Omental fat pad (tissue), 4 donors: ENCODE results near the gene HSF5. TPM values are rescaled to one million over a fixed set of nuclear protein-coding genes. Genes with fewer than 3 reads are reported as not detected.

Experiments used
- ATAC-seq: fragments of 150-250 bp; one replicate; pipeline ENCODE4 v1.9.1; 2016; ENCODE audit warnings: mild to moderate bottlenecking, moderate library complexity; ENCODE audit not compliant: low FRiP score
- DNase-seq: peaks from one replicate; pipeline ENCODE4 v3.0.0-alpha.2; 2019; ENCODE audit warnings: low spot score
- CTCF ChIP-seq, 3 donors: fragments of 450-650 bp; IDR thresholded peaks; one replicate each; pipeline ENCODE4 v1.5.1; 2016 to 2017; ENCODE audit warnings: antibody characterized with exemption in 3 of 3, mild to moderate bottlenecking in 3 of 3, moderate library complexity in 2 of 3
- total RNA-seq, 4 donors: library from RNA; depleted of rRNA; stranded (reverse); fragments of >200 nt; gene quantifications; one replicate each; pipeline ENCODE4 v1.1.0, GENCODE V29; 2016

HSF5 gene
- total RNA-seq, 4 donors from 2014 or later, result 0.13 to 0.24 TPM; not detected in 2

- no peak for TF ChIP-seq CTCF (IDR thresholded peaks at IDR 0.05)
These were observed 13.2 kb upstream of the HSF5 start for GRCh38 chr17:58501451-58501850.

GRCh38 chr17:58498177-58498828 lies 10.1 kb upstream of the HSF5 start:
- DNase-seq, result no peak
- TF ChIP-seq CTCF (IDR thresholded peaks at IDR 0.05), result no peak
- ATAC-seq, result no peak

More at GRCh38 chr17:58501451-58501850, 13.2 kb upstream of the HSF5 start:
- no peak for DNase-seq
- ATAC-seq, result no peak

GRCh38 chr17:58493506-58493905 lies 5.3 kb upstream of the HSF5 start:
- ATAC-seq, result no peak
- no peak for TF ChIP-seq CTCF (IDR thresholded peaks at IDR 0.05)
- no peak for DNase-seq

GRCh38 chr17:58492238-58493121 lies 4.3 kb upstream of the HSF5 start:
- no peak for DNase-seq
- no peak for TF ChIP-seq CTCF (IDR thresholded peaks at IDR 0.05)
- ATAC-seq, result no peak

GRCh38 chr17:58491510-58492045 lies 3.4 kb upstream of the HSF5 start:
- ATAC-seq (no peak), DNase-seq (no peak)
- TF ChIP-seq CTCF (IDR thresholded peaks at IDR 0.05), result no peak

GRCh38 chr17:58488428-58488890 lies 251 bp upstream of the HSF5 start:
- DNase-seq, result no peak
- TF ChIP-seq CTCF (IDR thresholded peaks at IDR 0.05), result no peak
- ATAC-seq, result no peak
